ENCODE data around the gene AJAP1.

AJAP1 gene

GRCh38 chr1:4733446-4734177, 79.2 kb downstream of the AJAP1 start:
- no peak overlapping the region for H3K4ac ChIP-seq (ENCODE audit: low read length)
- no peaks in the 10 kb centered on the region for H3K79me1 ChIP-seq (ENCODE audit: low read depth, low read length)
- H3K4me2 ChIP-seq (ENCODE audit: insufficient read depth, low read length, poor library complexity, severe bottlenecking) = no peak overlapping the region
- H3K23ac ChIP-seq (ENCODE audit: low read depth, low read length, poor library complexity) = no peak overlapping the region
- H4K91ac ChIP-seq (ENCODE audit: low read depth, low read length, poor library complexity) = no peak overlapping the region
- H2BK15ac ChIP-seq (ENCODE audit: low read length) = no peak overlapping the region
- H3K14ac ChIP-seq (ENCODE audit: low read length) = no peak overlapping the region
- no peak overlapping the region for H3K4me3 ChIP-seq (ENCODE audit: low read length in 2 of 2)
- no peak overlapping the region for H4K8ac ChIP-seq (ENCODE audit: low read depth, low read length)
- H3K9ac ChIP-seq (ENCODE audit: low read depth, low read length, poor library complexity) = no peak overlapping the region
- no peak overlapping the region for H3K27ac ChIP-seq (replicated peaks; ENCODE audit: low read length)
- no peak overlapping the region for H2BK12ac ChIP-seq (ENCODE audit: low read length)
- peak overlapping the region; percentile 26 for H2BK5ac ChIP-seq (ENCODE audit: low read length)
- no peaks in the 10 kb centered on the region for H3K36me3 ChIP-seq (replicated peaks in 1 of 2; ENCODE audit: control insufficient read depth in 2 of 2, insufficient read depth in 2 of 2, low read length in 2 of 2)
- no peak overlapping the region for H2AK5ac ChIP-seq (ENCODE audit: low read depth, low read length)
- DNase-seq (ENCODE audit: low spot score) = no peak
- no peaks in the 10 kb centered on the region for H3K9me3 ChIP-seq (replicated peaks in 1 of 2; ENCODE audit: control insufficient read depth in 2 of 2, insufficient read depth in 1 of 2, low read depth in 1 of 2, low read length in 2 of 2)
- H3K27me3 ChIP-seq (ENCODE audit: control insufficient read depth in 3 of 3, insufficient read depth in 3 of 3, low read depth in 1 of 3, low read length in 3 of 3) = peaks cover 0 to 10% (median 0%) of the 10 kb centered on the region in 3 experiments
- H2AFZ ChIP-seq (ENCODE audit: low read length) = no peak overlapping the region
- no CpG with 5 or more reads among the region's 27 CpGs for WGBS, 2 donors (ENCODE audit: extremely low coverage in 2 of 2, insufficient read length in 2 of 2, insufficient replicate concordance in 1 of 2)
- peaks cover 0 to 16% of the 10 kb centered on the region in 2 donors for H3K4me1 ChIP-seq (ENCODE audit: control insufficient read depth in 2 of 2, insufficient read depth in 1 of 2, low read depth in 1 of 2, low read length in 2 of 2)
- no peak overlapping the region for H3K18ac ChIP-seq (ENCODE audit: low read length)
- no peak overlapping the region for H2BK120ac ChIP-seq (ENCODE audit: low read depth, low read length)

DNA sequence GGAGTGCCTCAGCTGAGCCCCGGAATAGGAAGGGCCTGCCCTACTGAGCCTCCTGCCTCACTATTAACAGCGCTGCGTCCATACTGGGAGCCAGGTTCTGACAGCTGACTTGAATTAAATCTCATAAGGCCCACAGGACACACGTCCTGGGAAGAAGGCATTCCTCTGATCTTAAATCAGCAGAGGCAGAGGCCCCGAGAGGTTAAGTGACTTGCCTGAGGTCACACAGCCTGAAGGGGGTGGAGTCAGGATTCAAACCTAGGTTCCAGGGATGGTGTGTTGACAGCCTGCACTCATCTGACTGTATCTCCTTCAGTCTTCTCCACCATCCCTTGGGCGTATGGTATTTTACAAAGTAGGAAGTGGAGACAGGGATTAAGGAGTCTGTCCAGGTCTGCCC, 79.8 kb downstream of the AJAP1 start:
- no peak overlapping the region for H2BK5ac ChIP-seq (ENCODE audit: low read length)
- no peak for DNase-seq (ENCODE audit: low spot score)
- no peak overlapping the region for H3K23ac ChIP-seq (ENCODE audit: low read depth, low read length, poor library complexity)
- H3K4me3 ChIP-seq (ENCODE audit: low read length in 2 of 2) = no peak overlapping the region
- H3K4me1 ChIP-seq (ENCODE audit: control insufficient read depth in 2 of 2, insufficient read depth in 1 of 2, low read depth in 1 of 2, low read length in 2 of 2) = peaks cover 0 to 16% of the 10 kb centered on the region in 2 donors
- H3K36me3 ChIP-seq (replicated peaks in 1 of 2; ENCODE audit: control insufficient read depth in 2 of 2, insufficient read depth in 2 of 2, low read length in 2 of 2) = no peaks in the 10 kb centered on the region
- H3K4ac ChIP-seq (ENCODE audit: low read length) = no peak overlapping the region
- no peak overlapping the region for H2BK120ac ChIP-seq (ENCODE audit: low read depth, low read length)
- H3K27ac ChIP-seq (replicated peaks; ENCODE audit: low read length) = no peak overlapping the region
- no peak overlapping the region for H2BK12ac ChIP-seq (ENCODE audit: low read length)
- no peak overlapping the region for H3K18ac ChIP-seq (ENCODE audit: low read length)
- H3K4me2 ChIP-seq (ENCODE audit: insufficient read depth, low read length, poor library complexity, severe bottlenecking) = no peak overlapping the region
- H4K8ac ChIP-seq (ENCODE audit: low read depth, low read length) = no peak overlapping the region
- H3K9ac ChIP-seq (ENCODE audit: low read depth, low read length, poor library complexity) = no peak overlapping the region
- no peak overlapping the region for H3K14ac ChIP-seq (ENCODE audit: low read length)
- H2BK15ac ChIP-seq (ENCODE audit: low read length) = no peak overlapping the region
- no peaks in the 10 kb centered on the region for H3K79me1 ChIP-seq (ENCODE audit: low read depth, low read length)
- H3K9me3 ChIP-seq (replicated peaks in 1 of 2; ENCODE audit: control insufficient read depth in 2 of 2, insufficient read depth in 1 of 2, low read depth in 1 of 2, low read length in 2 of 2) = peaks cover 0 to 2% of the 10 kb centered on the region in 2 donors
- no peak overlapping the region for H2AK5ac ChIP-seq (ENCODE audit: low read depth, low read length)
- peaks cover 0 to 10% (median 0%) of the 10 kb centered on the region in 3 experiments for H3K27me3 ChIP-seq (ENCODE audit: control insufficient read depth in 3 of 3, insufficient read depth in 3 of 3, low read depth in 1 of 3, low read length in 3 of 3)
- H4K91ac ChIP-seq (ENCODE audit: low read depth, low read length, poor library complexity) = no peak overlapping the region
- WGBS, 2 donors (ENCODE audit: extremely low coverage in 2 of 2, insufficient read length in 2 of 2, insufficient replicate concordance in 1 of 2) = no CpG with 5 or more reads among the region's 6 CpGs
- H2AFZ ChIP-seq (ENCODE audit: low read length) = no peak overlapping the region

DNA sequence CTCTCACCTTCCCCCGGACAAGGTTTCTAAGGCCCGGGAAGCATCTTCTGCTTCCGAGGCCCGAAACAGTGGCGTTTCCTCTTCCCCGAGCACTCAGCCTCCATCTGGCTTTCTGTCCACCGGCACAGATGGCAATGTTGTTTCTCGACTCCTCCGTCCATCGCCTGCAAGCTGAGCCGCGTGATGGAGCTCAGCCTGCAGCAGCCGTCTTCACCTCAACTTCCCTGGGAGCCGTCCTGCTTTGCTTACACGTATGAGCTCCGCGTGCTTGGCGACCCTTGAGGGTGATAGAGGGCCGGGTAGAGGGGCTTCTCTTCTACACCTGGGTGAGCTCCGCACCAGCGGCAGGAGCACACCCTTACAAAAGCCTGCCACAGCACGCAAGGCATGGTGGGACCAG, 80.4 kb downstream of the AJAP1 start:
- DNase-seq (ENCODE audit: low spot score) = no peak
- Histone ChIP-seq H3K4me1 (ENCODE audit: control insufficient read depth in 2 of 2, insufficient read depth in 1 of 2, low read depth in 1 of 2, low read length in 2 of 2) (peaks cover 0 to 10% of the 10 kb centered on the region in 2 donors), H3K79me1 (ENCODE audit: low read depth, low read length) (no peaks in the 10 kb centered on the region), H3K9ac (ENCODE audit: low read depth, low read length, poor library complexity) (no peak overlapping the region), H2AK5ac (ENCODE audit: low read depth, low read length) (peak overlapping the region; percentile 57), H3K4ac (ENCODE audit: low read length) (no peak overlapping the region), H3K27me3 (ENCODE audit: control insufficient read depth in 3 of 3, insufficient read depth in 3 of 3, low read depth in 1 of 3, low read length in 3 of 3) (peaks cover 0 to 10% (median 0%) of the 10 kb centered on the region in 3 experiments), H2BK120ac (ENCODE audit: low read depth, low read length) (no peak overlapping the region), H3K9me3 (replicated peaks in 1 of 2; ENCODE audit: control insufficient read depth in 2 of 2, insufficient read depth in 1 of 2, low read depth in 1 of 2, low read length in 2 of 2) (peaks cover 0 to 2% of the 10 kb centered on the region in 2 donors), H2AFZ (ENCODE audit: low read length) (no peak overlapping the region), H3K4me2 (ENCODE audit: insufficient read depth, low read length, poor library complexity, severe bottlenecking) (no peak overlapping the region), H3K14ac (ENCODE audit: low read length) (no peak overlapping the region), H3K36me3 (replicated peaks in 1 of 2; ENCODE audit: control insufficient read depth in 2 of 2, insufficient read depth in 2 of 2, low read length in 2 of 2) (no peaks in the 10 kb centered on the region), H2BK15ac (ENCODE audit: low read length) (peak overlapping the region; percentile 46), H3K4me3 (ENCODE audit: low read length in 2 of 2) (no peak overlapping the region), H2BK5ac (ENCODE audit: low read length) (no peak overlapping the region), H2BK12ac (ENCODE audit: low read length) (no peak overlapping the region), H3K23ac (ENCODE audit: low read depth, low read length, poor library complexity) (no peak overlapping the region), H3K27ac (replicated peaks; ENCODE audit: low read length) (no peak overlapping the region), H3K18ac (ENCODE audit: low read length) (peak overlapping the region; percentile 52), H4K91ac (ENCODE audit: low read depth, low read length, poor library complexity) (no peak overlapping the region), H4K8ac (ENCODE audit: low read depth, low read length) (no peak overlapping the region)
- no CpG with 5 or more reads among the region's 22 CpGs for WGBS, 2 donors (ENCODE audit: extremely low coverage in 2 of 2, insufficient read length in 2 of 2, insufficient replicate concordance in 1 of 2)

DNA sequence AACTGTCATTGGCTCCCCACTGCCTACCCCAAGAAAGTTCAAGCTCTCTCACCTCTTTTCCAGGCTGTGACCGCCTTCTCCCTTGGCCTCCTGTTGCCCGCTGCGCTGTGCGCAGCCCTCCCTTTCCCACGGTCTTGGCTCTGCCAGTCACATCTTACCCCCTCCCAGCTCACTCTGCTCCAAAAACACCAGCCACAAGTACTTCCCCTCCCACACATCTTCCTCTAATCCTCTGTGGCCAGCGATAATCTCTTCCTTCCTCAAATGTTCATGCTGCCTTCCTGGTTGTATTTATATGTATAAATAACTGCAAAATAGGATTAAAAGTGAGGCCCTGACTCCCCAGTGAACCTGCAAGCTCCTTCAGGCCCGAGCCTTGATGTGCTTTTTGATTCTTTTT, 81.8 kb downstream of the AJAP1 start:
- Histone ChIP-seq H3K14ac (ENCODE audit: low read length) (no peak overlapping the region), H3K79me1 (ENCODE audit: low read depth, low read length) (no peaks in the 10 kb centered on the region), H2BK120ac (ENCODE audit: low read depth, low read length) (no peak overlapping the region), H3K27ac (replicated peaks; ENCODE audit: low read length) (no peak overlapping the region), H3K27me3 (ENCODE audit: control insufficient read depth in 3 of 3, insufficient read depth in 3 of 3, low read depth in 1 of 3, low read length in 3 of 3) (peaks cover 0 to 10% (median 0%) of the 10 kb centered on the region in 3 experiments), H3K4me1 (ENCODE audit: control insufficient read depth in 2 of 2, insufficient read depth in 1 of 2, low read depth in 1 of 2, low read length in 2 of 2) (peaks cover 0 to 10% of the 10 kb centered on the region in 2 donors), H2BK15ac (ENCODE audit: low read length) (no peak overlapping the region), H3K9ac (ENCODE audit: low read depth, low read length, poor library complexity) (no peak overlapping the region), H4K91ac (ENCODE audit: low read depth, low read length, poor library complexity) (no peak overlapping the region), H2AK5ac (ENCODE audit: low read depth, low read length) (no peak overlapping the region), H3K9me3 (replicated peaks in 1 of 2; ENCODE audit: control insufficient read depth in 2 of 2, insufficient read depth in 1 of 2, low read depth in 1 of 2, low read length in 2 of 2) (peaks cover 0 to 2% of the 10 kb centered on the region in 2 donors), H4K8ac (ENCODE audit: low read depth, low read length) (no peak overlapping the region), H3K4me2 (ENCODE audit: insufficient read depth, low read length, poor library complexity, severe bottlenecking) (no peak overlapping the region), H3K36me3 (replicated peaks in 1 of 2; ENCODE audit: control insufficient read depth in 2 of 2, insufficient read depth in 2 of 2, low read length in 2 of 2) (no peaks in the 10 kb centered on the region), H2AFZ (ENCODE audit: low read length) (no peak overlapping the region), H3K18ac (ENCODE audit: low read length) (peak overlapping the region; percentile 72), H2BK5ac (ENCODE audit: low read length) (no peak overlapping the region), H3K4me3 (ENCODE audit: low read length in 2 of 2) (no peak overlapping the region), H3K4ac (ENCODE audit: low read length) (no peak overlapping the region), H3K23ac (ENCODE audit: low read depth, low read length, poor library complexity) (no peak overlapping the region), H2BK12ac (ENCODE audit: low read length) (no peak overlapping the region)
- no CpG with 5 or more reads among the region's 7 CpGs for WGBS, 2 donors (ENCODE audit: extremely low coverage in 2 of 2, insufficient read length in 2 of 2, insufficient replicate concordance in 1 of 2)
- no peak for DNase-seq (ENCODE audit: low spot score)

Data from neuronal stem cell (in vitro differentiated cells).